ENCODE measurements around the gene CCDC102A.
"Not testable (repeated sequence)": the region's sequence is repeated elsewhere in the genome, so short reads cannot be mapped to it uniquely, and the experiment has no call there.

CCDC102A gene

DNA sequence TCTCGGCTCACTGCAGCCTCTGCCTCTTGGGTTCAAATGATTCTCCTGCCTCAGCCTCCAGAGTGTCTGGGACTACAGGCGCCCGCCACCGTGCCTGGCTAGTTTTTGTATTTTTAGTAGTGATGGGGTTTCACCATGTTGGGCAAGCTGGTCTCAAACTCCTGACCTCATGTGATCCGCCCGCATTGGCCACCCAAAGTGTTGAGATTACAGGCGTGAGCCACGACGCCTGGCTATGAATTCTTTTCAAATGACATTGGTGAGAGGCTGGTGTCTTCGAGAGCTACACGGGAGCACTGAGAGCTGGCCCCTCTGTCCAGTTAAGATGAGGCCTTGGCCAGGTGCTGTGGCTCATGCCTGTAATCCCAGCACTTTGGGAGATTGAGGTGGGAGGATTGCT, 36.4 kb downstream of the CCDC102A start:
- not testable (repeated sequence) for DNase-seq

DNA sequence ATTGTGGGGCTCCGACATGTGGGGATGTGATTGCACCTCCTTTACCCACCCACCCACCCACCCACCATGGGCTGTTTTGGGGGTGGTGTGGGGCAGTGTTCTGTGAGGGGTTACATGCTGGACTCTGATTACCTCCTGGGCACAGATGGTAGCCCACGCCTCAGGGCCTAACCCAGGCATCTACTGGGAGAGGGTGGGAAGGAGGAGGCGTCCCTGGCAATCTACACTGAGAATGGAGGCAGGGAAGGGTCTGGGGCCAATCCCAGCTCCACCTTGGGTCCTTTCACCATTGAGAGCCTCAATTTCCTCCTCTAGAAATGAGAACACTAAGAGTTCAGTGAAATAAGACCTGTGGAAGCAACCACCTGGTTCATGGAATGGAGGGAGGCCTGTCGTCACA, 38.3 kb downstream of the CCDC102A start:
- no peak for DNase-seq

DNA sequence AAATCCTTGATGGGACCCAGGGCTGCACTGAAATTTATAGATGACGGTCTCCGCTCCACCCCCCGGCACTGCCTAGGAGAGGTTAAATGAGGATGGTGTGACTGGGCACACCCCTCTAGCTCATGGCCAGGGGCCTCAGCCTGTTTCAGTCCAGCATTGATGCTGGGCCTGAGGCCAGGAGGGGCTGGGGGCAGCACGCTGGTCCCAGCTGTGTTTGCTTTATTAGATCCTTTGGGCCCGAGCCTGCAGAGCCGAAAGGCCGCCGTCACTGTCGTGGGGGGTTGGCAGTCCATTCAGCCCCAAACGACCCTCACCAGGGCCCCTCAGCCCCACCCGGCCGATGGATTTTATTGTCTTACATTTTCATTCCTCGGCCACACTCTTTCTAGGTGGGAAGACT, 39.2 kb downstream of the CCDC102A start:
- DNase-seq, result no peak

DNA sequence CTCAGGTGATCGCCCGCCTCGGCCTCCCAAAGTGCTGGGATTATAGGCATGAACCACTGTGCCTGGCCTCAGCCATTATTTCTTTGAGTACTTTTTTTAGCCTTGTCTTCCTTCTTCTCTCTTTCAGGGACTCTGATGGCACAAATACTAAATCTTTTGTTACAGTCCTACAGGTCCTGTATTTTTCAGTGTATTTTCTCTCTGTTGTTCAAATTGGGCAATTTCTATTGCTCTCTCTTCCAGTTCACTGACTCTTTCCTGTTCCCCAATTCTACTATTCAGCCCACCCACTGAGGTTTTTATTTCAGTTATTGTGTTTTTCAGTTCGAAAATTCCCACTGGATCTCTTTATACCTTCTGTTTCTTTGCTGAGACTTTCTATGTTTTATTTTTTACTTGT, 42.6 kb downstream of the CCDC102A start:
- DNase-seq, result no peak

DNA sequence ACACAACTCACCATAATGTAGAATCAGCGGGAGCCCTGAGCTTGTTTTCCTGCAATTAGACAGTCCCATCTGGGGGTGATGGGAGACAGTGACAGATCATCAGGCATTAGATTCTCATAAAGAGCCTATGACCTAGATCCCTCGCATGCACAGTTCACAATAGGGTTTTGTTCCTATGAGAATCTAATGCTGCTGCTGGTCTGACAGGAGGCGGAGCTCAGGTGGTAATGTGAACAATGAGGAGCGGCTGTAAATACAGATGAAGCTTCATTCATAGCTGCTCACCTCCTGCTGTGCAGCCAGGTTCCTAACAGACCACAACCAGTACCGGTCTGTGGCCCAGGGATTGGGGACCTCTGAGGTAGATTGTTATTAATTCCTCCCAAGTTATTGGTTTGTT, 47.1 kb downstream of the CCDC102A start:
- no peak for DNase-seq

DNA sequence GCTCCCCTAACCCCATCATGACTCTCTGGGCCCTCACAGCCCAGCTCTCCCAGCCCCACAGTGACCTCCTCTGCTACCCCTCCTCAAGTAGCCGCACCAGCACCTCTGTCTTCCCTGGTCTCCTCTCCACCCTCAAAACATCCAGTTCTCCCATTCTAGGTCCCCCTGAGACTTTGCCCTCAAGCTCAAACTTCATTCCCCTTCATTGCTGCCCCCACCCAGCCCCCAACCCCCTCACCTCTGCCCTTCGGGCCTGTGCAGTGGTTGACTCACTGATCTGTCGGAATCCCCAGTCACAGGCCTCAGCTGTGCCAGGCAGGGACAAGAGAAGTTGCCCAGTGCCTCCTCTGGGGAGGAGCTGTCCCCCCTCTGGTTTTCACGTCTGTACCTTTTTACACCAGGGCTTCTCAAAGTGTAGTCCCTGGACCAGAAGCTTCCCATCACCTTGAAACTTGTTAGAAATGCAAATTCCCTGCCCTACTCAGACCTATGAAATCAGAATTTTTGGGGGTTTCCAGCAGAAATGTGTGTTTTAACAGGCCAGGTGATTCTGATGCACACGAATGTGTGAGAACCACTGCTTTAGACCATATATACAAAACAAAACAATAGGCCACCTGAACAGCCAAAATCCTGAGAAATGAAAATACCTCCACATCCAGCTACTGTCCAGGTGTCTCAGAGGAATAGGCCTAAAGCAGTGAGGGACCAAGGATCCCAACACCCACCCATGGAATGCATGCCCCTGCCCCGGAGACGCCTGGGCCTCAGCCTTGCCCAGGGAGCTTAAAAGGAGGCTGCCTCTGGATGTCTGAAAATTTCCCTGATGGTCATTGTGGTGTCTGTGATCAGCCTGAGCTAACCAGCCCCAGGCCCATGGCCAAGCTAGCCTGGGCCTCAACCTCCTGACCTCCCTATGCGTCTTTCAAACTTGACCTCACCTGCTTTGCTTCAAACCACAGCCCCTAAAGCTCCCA, 49.2 kb downstream of the CCDC102A start:
- no peak for DNase-seq

DNA sequence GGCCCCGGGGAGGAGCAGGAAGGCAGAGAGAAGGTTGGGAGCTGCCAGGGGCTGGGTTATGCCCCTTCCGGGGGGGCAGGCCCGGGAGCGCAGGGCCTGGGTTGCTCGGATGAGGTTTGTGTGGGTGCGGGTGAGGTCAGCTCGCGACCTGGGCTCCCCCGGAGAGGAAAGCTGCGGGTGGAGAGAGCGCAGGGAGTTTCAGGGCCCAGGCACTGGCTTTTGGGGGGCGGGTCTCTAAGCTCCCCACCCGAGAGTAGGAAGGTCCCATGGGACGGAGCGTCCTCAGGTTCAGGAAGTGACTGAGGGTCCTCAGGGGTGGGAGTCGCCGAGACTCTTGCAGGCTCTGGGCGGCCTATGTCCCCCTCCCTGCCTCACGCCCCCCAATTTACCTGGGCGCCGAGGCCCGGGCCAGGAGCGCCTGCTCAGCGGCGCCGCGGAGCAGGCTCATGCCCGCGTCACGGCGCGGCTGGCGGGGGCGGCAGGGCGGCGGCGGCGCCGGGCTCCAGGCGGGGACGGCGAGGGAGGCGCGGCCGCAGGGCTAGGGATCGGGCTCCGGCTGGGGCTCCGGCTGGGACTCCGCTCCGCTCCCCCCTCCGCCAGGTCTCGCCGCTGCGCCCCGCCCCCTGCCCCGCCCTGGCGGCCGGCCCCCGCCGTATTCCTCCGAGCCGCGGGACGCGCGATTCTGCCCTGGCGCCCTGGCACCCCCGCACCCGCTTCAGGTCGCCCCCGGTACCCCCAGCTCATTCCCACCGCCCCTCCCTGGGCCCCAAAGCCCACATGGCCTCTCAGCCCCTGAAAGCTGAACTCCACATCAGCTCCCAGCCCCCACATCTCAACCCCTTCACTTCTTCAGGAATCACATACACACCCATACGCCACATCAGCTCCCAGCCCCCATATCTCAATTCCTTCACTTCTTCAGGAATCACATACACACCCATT, 50.2 kb downstream of the CCDC102A start, which contains the start of gene DOK4:
Gene DOK4 (minus strand): TSS at position 578 of the 942 bp plus-strand sequence. CDS start 6,986 bp downstream, outside the sequence.
- no peak for DNase-seq

DNA sequence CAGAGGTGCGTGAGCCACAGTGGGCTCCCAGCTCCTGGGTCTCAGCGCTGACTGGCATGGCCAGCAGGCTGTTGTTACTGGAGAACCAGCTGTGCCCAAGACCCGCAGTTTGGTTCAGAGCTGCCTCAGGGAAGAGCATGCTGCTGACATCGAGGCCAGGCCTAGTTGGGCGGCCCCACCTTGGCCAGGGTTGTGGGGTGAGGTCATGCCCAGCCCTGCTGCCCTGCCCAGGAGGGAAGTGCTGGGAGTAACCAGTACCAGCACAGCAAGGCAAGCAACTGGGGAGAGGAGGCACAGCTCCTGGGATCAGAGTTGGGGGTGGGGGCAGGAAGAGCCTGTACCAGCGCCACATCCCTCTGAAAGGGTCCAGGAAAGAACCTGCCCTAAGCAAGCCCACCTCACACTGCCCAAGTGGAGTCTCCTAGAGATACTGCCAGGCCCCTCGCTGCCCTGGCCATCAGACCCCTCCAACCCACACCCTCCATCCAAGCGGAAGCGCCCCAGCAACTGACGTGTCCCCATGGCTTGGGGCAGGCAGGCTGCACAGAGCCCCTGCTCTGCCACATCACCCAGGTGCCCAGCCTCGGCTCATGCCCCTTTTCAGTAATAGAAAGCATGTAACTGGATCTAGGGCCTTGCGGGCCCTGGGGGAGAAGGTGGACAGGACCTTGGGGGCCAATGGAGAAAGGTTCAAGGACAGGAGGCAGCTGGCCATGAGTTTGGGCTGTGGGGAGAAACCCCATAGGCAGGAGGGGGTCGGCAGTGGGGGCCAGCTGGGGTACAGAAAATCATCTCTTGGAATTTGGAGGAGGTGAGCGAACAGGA, 51.1 kb downstream of the CCDC102A start:
- no peak for DNase-seq

DNA sequence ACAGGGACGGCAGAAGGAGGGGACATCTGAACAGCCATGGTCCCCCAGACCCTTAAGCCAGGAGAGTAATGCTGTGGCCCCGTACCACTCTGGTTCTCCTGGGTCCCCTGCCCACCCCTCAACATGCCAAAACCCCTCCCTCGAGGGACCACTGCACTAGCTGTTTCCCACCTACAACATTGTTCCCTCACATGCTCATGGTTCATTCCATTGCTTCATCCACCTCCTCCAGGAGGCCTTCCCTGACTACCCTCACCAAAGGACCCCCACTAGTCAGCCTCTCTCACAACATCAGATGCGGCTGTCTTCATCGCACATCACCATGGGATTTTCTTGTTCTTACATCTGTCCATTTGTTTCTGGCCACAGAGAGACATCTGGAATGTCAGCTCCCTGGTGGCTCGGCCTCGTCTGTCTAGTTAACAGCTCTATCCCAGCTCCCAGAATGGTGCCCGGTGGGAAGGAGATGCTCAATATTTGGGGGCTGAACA, 51.8 kb downstream of the CCDC102A start:
- no peak for DNase-seq

DNA sequence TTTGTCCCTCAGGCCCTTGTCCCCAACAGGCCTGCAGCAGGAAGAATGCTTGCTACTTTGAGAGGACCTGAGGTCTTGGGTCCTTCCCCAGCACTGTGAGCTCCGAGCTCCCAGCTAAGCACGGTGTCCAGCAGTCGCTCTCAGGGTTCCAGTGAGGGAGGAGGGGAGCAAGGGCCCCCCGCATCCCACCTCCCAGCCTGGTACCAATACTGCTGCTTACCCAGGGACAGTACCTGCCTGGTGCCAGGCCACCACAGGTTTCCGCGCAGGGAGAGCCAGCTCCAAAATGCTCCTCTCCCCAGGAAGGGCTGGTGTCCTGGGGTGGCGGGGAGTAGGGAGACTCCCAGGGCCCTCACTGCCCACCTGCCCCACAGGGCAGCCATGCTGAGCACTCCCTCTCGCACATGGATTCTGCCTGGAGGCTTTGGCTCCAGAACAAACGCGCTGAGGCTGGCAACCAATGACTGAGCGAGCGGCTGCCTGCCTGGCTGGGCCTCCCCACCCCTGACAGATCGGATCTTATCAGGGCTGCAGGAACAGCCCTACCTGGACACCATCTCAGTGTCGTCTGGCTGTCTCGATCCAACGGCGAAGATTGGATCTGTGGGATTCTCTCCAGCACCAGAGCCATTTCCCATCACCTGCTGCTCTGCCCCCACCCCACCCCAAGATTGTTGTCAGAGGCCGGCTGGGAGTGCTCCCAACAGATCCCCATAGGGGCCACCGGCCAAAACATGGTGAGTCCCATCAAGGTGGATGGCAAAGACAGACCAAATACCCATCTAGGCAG, 52.5 kb downstream of the CCDC102A start:
- no peak for DNase-seq

DNA sequence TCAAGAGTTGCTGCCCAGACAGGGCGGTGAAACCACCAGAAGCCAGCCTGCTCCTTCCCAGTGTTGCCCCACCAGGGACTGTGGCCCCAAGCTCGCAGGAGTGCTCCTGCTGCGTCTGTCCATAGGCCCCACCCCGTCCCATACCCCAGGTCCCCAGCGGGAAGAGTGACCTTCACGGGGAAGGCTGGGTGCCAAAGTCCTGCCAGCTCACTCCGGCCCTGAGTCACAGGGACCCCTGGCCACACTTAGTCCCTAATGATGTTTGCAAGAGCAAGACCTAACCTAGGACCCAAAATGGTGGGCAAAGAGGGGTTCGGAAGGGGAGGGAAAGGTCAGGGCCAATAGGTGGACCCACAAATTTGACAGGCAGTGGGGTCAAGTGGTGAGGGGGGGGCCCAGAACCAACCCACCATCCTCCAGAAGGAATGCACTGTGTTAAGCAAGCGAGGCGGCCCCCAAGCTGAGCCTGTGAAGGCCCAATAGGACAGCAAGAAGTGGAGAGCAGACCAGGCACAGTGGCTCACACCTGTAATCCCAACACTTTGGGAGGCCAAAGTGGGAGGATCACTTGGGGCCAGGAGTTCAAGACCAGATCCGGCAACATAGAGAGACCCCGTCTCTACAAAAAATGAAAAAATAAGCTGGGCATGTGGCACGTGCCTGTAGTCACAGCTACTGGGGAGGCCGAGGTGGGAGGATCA, 53.4 kb downstream of the CCDC102A start:
- DNase-seq, result no peak

DNA sequence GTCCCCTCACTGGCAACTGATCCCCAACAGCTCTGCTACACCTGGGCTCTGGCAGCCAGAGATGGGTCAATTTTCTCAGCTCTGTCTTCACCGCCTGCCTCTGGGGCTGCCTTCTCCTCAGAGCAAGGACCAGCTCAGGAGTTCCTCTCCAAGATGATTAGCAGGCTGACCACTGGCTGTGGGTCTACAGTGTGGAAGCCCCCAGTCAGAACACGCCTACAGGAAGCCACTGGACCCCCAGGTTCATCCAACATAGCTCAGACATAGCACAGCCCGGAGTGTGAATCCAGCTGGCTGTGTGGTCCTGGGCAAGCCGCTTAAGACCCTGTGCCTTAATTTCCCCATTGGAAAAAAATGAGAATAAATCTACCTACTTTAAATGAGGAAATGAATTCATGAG, 55.0 kb downstream of the CCDC102A start:
- DNase-seq, result no peak

DNA sequence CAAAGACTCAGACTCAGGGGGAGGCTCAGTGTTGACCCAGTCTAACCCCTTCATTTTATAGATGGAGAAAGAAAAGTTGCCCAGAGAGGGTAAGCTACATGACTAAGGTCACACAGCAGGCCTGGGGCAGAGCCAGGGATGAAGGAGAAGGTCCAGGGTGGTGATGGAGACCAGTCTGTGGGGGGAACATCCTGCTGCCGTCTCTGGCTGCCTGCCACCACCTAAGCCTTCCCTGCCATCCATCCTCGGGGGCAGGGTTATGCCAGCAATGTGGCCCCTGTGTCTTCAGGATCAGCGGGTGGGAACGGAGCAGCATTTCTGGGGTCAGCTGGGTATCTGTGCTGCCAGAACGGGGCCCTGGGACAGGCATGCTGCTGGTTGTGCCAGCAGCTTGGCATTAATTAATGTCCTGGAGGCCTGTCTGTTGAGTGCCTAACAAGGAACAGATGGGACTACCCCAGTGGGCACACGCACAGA, 55.6 kb downstream of the CCDC102A start:
- peak; percentile 6 for DNase-seq

DNA sequence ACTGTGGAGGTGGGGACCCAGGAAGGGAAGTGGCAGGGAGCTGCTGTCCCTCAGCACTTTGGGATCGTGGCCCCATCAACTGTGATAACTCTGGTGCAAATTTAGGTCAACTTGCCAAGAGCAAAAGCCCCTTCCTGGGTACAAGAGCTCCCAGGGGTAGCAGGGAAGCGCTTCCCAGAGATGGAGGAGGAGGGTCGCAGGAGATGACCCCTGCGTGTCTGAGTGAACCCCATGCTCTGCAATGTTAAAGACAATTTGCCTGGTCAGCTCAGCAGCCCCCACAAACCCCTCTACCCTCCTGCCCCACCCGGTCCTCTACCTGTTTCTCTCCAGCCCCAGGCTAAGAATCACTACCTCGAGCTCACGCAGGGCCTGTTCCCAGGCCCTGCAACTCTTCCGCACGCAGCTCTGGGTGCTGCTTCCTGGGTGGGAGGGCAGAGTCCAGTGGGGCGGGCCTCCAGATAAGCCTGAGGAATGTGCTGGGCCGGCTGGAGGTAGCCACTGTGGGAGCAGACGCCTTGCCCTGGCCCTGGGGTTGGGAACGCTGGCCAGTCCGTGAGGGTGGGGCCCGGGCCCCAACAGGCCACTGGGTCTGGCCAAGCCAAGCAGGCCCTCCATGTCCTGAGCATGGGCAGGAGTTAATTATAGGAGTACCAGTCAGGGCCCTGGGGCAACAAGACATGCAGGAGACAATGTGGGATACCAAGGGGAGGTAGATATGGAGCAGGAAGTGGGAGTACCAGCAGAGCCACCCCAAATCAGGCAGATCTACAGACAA, 56.2 kb downstream of the CCDC102A start:
- DNase-seq, result no peak

DNA sequence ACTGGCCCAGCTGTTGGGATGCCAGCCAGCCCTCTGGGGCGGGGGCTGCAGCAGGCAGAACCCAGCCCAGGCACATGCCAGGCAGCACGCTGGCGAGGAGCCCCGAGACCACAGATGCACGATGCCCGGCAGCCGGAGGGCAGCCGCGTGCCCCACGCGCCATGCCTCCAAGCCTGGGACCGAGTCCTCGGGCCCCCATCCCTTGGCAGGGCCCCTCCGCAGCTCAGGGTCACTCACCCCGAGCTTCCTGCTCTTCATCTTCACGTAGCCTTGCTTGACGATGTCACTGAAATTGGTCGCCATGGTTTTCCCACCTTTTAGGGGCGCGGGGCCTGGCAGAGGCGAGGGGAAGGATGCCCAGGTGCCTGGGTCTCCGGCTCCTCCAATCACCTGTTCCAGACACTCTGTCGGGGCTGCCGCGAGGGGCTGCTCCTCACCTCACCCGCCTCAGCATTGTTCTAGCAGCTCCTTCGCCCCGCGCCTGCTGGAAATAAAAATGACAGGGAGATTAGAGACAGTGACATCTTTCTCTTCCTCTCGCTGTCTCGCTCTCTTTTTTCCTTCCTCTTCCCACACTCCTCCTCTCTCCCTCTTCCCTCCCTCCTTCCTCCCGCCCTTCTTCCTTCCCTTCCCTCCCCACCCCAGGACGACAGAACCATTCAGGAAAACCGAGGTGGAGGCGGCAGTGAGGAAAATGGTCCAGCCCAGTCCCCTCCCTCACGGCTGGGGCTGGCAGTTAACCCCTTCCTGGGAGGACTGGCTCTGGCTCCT, 57.0 kb downstream of the CCDC102A start:
- DNase-seq, result peak; percentile 2

DNA sequence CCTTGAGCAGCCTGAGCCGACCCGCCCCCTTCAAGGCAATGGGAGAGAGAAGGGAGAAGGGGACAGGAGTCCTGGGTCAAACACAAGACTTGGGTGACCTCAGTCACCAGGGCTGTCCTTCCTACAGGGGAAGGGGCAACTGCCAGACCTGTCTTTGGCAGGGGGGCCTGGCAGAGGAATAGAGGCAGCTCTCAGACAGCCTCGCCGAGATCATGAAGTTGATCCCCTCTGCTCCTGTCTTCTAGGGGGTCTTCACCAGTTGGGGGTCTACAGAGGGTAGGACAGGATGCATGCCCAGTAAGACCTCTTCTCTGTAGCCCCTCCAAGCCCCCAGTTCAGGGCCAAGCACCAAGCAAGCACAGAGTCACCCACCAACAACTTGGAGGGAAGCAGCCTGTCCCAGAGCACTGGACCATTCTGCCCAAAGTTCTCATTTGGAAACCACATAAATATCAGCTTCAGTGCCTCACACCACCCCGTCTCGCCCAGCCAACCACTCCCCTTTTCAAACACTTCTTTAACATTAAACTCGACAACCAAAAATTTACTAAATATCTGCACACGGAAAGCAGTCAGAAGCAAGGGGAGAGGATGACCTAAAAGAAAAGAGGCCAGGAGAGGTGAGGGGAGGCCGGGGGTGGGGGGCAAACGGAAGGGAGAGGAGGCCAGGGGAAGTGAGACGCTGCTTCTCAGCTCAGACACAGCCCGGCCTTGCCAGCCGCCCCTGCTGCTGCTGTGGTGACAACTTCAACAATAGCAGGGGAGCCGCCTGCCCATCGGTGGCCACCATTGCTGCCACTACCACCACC, 57.8 kb downstream of the CCDC102A start:
- DNase-seq, result no peak

DNA sequence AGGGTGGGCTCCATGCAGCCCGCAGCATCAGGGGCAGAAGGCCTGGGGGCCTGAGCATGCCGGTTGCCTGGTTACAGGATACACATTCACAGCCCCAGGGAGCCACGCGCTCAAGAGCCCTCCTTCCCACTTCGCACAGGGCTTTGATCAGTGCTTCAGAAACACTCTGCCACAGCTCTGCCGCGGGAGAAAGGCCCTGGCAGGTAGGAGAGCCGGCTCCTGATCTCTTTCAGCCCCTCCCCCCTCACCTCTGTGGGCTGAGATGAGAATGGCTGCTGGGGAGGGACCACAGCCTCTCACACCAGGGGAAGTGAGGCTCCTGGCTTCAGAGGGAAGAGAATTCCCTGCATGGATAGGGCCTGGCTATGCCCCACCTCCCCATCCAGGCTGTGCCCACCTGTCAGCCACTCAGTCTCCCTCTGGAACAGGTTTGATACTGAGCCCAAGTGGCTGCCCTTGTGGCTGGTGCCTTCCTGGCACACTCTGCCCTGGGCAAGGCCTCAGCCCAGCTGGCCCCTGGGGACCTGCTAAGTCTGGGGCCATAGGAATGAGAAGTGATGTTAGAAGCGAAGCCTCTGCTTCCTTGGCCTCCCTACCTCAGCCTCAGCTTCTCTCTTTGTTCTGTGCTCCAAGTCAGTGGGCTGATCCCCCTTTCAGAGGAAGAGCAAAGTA, 58.7 kb downstream of the CCDC102A start:
- DNase-seq, result no peak

Data from NCI-H446 treated with DMSO at 0.1 percent for 48 hours (cell line).